Femur (tissue), 1 donor: Measurements from ENCODE around the gene RWDD4.
"Not testable (repeated sequence)": the region's sequence is repeated elsewhere in the genome, so short reads cannot be mapped to it uniquely, and the experiment has no call there.

ENCODE experiments used
- DNase-seq: peaks from one replicate; pipeline ENCODE4 v3.0.0-alpha.2; 2017

The RWDD4 gene

DNA sequence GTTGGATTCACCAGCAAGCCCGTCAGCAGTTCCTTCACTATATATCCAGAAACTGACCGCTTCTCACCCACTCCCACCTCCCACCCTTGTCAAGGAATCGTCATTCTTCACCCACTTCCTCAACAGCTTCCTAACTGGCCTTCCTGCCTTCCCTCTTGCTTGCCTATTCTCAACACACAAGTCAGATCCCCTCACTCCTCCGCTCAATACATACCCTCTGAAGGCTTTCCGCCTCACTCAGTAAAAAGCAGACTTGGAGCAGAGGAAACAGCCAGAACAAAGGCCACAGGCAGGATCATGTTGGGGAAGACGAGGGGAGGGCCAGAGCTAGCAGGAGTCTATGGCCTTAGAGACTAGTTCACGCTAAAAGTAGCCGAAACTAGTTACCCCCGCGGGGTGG is 23.7 kb downstream of the RWDD4 start:
- no peak for DNase-seq

DNA sequence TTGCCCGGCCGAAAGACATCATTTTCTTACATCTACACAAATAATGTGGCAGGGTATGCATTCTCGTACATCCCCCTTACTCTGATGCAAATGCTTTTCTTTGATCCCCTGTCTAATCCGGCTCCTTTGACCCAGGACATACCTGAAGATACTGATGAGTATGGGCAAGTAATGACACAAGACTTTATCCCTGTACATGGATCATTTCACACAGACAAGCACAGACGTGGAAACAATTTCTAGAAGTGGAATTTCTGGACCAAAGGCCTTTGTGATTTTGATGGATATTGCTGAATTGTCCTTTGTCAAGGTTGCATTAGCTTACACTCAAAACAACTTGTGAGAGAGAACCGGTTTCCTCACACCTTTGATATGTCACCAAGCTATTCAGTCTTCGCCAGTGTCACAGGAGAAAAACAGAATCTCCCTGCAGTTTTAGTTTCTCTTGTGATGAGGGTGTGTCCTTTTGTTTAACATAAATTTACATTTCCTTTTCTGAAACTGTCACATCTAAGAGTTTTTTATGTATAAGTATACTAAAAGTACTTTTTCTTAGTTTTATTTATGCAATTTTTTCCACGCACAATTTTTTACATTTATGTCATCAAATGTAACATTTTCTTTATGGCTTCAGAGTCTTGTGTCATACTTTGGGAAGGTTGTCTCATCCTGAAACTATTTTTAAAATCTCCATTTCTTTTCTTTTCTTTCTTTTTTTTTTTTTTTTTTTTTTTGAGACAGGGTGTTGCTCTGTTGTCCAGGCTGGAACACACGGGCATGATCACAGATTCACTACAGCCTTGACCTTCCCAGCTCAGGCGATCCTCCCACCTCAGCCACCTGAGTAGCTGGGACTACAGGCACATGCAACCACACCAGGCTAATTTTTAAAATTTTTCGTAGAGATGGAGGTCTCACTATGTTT is 25.2 kb downstream of the RWDD4 start:
- DNase-seq, result no peak

DNA sequence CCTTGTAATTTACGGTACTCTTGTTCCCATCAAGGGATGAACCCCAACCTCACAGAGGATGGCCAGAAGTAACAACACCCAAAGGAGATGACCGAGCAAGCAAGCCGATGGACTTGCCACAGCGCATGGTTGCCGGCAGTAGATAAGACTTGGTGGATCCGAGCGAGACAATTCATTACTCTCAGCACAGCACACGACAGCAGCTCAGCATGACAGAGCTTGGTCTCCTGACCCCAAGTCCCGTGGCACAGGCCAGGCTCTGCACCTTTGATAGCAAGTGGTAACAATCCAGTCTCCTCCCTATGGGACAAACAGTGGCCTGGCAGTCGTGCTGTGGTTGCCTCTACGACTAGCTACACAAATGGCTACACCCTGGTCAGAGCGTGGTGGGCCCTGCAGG is 26.3 kb downstream of the RWDD4 start:
- DNase-seq, result no peak

DNA sequence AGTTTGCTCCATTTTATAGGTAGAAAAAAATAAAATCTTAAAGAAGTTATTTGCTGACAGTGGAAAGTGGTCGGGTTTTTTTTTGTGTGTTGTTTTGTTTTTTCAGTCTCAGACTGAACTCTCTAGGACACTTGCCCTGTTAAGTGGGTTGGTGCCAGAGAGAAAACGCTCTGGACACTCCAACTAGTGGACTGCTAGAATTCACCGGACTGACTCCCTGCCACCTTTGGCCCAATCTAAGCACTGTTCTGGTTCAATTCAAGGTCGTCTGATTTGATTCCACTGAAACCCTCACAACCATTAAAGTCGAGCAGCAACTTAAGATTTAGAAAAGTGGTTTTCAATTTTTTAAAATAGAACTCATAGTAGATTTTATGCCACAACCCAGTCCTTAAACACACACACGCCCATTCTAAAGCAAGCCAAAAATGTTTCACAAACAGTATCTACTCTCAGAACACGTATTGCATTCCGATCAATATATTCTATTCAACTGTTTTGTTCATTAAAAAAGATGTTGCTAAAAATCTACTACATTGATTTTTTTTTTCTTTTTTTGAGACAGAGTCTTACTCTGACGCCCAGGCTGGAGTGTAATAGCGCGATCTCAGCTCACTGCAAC is 27.3 kb downstream of the RWDD4 start:
- DNase-seq, result no peak

DNA sequence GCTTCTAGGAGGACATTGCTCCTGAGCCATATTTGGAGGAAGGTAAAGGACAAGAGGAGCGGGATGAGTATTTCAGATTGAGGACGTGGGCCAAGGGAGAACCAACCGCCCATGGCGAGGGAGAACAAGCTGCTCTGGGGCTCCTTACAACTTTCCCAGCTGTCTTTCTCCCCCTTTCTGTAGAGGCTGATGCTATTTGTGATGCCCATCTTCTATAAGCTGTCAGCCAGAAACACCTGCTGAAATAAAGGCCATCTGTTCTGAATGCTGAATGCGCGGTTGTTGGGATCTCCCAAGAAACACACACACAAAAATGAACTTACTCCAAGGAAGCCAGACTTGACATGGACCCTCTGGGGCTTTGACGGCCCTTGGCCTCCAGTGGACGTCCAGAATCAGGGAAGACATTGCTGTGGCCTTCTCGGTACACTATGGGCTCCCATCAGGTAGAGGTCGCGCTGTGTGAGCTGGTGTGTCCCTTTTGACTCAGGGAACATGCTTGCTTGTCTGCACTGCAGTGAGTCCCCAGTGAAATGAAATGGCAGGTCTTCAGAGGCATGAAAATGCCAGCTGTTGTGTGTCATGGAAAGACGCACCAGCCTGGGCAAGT is 30.9 kb downstream of the RWDD4 start:
- DNase-seq, result no peak

DNA sequence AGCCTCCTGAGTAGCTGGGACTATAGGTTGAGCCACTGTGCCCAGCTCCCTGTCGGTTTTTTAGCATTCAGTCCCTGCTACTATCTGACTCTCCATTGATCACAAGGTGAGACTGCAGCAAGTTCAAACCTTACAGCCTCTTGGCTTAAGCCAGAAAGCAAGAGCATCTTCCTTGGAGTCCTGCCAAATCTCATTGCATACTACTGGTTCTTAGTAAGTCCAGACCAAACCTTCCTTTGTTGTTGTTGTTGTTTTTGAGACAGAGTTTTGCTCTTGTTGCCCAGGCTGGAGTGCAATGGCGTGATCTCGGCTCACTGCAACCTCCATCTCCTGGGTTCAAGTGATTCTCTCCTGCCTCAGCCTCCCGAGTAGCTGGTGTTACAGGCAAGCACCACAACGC is 31.7 kb downstream of the RWDD4 start:
- DNase-seq, result not testable (repeated sequence)

DNA sequence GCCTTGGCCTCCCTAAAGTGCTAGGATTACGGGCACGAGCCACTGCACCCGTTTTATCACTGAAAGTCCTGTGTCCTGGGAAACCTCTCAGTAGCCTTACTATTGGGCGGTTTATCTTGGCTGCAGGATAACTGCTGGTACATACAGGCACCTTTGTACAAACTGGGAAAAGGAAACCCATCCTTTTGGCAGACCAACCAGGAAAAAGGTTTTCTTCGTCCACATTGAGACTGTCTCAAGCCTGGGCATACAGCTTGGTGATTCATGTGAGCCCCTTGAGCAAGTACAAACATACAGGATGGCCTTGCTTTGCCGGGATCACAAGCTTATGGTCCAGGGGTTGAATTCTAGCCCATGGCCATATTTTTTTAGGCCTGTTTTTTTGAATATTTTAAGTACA is 32.8 kb downstream of the RWDD4 start:
- no peak for DNase-seq

DNA sequence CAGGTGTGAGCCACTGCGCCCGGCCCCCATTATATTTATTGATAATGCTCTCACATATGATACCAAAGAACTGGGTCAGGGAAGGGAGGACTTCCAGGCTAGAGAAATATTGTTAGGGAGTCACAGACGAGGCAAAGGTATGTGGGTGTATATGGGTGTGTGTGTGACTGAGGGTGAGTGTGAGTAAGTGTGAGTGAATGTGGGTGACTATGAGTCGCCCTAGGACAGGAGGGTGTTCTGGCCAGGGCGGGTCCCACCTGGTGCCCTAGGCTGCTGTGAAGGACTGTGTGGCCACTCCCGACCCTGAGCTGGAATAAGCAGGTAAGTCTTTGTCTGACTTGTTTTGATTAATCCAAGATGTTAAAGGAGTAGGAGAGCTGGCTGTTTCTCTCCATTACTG is 34.4 kb downstream of the RWDD4 start:
- no peak for DNase-seq

DNA sequence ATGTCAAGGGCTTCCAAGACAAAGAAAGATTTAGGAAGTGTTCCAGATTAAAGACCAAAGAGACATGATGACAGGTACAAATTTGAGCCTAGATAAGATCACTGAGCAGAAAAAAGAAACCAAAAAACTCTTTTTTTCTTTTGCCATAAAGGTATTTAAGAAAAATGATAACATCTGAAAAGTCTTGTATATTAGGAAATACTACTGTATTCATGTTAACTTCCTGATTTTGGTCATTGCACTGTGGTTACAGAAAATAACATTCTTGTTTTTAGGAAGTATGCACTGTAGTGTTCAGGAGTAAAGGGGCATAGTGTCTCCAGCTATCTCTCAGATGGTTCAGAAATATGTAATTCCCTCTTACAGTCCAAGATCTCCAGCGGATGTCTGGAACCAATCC is 37.1 kb downstream of the RWDD4 start:
- no peak for DNase-seq

DNA sequence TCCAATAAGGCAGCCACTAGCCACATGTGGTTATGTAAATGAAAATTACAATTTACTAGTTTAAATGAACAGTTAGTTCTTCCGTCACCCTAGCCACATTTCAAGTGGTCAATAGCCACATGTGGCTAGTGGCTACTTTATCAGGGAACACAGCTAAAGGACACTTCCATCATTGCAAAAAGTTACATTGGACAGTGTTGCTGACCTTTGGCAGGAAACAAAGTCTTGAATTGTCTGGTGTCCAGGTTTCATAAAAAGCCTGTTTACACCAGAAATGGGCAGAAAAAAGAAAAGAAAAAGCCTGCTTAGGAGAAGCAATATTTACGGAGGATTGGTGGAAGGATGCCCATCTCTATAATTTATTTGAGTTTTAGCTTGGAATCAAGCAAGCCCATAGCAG is 38.6 kb downstream of the RWDD4 start:
- no peak for DNase-seq

DNA sequence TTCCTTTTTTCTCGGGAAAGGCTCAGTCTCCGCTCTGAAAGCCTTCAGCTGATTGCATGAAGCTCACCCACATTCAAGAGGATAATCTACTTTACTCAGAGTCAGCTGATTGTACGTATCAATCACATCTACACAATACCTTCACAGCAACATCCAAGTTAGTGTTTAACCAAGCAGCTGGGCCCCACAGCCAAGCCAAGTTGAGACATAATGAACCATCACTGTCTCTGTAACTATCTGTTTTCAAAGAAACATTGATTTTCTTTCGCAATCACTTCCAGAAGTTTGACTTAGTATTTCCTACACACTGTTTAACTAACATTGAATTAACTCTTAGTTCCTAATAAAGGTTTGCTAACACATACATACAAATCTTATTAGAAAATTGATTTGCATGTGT is 40.3 kb downstream of the RWDD4 start:
- DNase-seq, result no peak

DNA sequence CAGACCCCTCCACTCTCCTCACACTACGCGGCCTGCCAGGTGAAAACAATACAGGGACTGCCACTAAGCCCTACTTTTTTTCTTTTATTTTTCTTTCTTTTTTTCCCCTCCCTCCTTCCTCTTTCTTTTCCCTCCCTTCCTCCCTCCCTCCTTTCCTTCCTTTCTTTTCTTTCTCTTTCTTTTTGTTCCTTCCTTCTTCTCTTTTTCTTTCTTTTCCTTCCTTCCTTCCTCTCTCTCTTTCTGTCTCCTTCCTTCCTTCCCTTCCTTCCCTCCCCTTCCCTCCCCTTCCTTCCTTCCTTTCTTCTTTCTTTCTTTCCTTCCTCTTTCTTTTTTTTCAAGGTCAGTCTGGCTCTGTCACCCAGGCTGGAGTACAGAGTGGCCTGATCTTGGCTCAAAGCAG is 41.9 kb downstream of the RWDD4 start:
- no peak for DNase-seq

DNA sequence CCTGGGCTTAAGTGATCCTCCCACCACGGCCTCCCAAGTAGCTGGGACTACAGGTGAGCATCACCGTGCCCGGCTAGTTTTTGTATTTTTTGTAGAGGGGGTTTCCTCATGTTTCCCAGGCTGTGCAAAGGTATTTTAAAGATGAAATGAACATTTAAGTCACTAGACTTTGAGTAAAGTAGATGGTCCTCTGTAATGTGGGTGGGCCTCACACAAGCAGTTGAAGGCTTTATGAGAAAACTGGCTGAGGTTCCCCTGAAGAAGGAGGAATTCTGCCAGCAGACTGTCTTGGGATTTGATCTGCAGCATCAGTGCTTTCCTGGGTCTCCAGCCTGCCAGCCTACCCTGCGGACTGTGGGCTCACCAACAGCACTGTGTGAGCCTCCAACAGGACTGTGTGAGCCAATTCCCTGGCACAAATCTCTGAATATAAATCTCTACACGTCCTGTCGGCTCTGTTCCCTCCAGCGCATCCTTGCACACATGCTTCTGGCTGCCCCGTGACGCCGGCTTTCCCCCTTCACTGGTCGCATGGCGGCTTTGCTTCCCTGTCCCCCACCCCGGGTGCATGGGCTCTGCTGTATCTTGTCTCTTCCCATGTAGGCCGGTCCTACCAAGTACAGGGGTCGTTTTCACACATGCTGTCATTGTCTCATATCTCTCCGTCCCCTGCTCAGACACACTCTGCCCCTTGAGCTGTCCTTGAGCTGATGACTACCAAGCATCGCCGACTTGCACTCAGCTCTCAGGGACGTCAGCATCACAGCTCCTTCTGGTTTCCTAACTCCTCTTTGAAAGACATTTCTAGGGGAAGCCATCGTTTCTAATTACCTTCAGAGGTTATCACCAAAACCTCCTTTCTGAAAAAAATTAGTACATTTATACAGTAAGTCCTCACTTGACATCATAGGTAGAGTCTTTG is 46.4 kb downstream of the RWDD4 start:
- DNase-seq, result no peak

DNA sequence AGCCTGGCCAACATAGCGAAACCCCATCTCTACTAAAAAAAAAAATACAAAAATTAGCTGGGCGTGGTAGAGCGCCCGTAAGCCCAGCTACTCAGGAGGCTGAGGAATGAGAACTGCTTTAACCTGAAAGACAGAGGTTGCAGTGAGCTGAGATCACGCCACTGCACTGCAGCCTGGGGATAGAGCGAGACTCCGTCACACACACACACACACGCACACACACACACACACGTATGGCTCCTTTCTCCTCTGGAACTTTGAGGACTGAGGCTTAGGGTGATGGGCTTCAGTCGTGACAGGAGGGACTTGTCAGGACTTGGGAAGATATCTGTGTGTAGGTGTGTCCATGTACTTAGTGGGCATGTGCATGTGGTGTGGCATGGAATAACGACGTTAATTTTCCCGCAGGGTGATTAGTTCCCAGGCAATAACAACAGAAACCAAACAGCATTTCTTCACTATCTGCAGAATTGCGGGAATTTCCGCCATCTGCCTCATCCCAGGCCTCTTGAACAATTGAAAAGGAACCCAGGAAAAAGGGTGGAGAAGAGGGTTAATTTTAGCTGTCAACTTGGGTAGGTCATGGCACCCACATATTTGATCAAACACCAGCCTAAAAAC is 47.7 kb downstream of the RWDD4 start:
- no peak for DNase-seq

DNA sequence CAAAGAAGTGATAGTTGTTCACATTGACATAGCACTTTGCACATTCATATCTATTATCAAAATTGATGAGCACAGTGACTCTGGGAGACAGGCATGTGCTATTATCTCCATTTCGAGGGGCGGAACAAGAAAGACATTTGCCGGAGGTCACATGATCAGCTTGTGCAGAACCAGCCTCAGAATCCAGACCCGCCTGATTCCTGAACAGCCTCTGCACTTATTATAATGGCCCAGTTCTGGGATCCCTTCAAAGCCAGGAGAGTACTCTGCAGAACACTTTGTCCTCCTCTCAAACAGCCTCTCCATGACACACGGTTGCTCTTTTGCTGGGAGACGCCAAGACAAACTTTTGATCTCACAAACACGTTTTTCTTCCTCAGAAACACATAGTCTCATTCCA is 48.4 kb downstream of the RWDD4 start:
- DNase-seq, result no peak

DNA sequence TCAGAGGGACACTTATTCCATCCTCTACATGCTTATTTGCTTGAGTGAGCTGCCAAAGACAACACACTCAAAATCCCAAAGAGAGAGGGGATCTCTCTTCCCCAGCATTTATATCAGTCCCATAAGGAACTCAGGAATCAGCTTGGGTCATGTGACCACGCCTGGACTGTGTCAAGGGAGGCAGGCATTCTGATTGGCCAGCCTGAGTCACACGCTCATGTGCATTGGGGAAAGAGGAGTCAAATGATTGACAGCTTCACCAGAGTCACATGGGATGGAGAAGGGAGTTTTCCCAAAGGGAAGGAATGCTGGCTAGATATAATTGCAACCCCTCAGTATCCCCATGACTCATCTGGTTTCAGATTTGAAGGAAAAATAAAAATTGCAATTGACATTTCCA is 49.0 kb downstream of the RWDD4 start:
- DNase-seq, result no peak

DNA sequence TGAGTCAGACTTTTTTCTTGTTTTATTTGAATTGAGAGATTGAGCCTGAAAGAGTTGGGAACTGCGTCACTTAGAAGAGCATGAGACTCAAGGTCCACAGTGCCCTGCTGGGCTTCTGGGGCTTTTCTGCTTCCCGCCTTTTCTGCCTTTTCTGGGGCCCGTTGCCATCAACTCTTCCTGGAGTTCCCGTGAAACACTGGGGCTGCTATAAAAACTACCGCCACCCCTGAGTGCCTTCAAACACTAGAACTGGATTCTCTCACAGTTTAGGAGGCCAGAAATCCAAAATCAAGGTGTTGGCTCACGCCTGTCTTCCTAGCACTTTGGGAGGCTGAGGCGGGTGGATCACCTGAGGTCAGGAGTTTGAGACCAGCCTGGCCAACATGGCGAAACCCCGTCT is 49.8 kb downstream of the RWDD4 start:
- no peak for DNase-seq

DNA sequence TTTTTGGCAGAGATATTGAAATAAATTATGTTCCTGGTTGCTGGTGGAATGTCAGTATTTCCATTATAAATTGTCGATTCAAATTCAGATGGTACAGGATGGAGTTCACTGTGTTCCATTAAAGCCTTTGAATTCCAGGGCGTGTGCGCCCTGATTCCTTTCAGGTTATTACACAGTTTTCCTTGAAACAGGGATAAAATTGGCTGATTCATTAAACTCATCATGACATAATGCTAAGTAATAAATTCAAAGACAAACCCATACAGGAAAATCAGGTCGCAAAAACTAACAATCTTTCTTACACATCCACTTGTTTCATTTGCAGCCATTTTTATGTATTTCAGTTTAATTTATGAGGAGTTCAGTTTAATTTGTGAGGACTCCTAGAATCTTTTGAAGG is 51.1 kb downstream of the RWDD4 start:
- DNase-seq, result no peak

DNA sequence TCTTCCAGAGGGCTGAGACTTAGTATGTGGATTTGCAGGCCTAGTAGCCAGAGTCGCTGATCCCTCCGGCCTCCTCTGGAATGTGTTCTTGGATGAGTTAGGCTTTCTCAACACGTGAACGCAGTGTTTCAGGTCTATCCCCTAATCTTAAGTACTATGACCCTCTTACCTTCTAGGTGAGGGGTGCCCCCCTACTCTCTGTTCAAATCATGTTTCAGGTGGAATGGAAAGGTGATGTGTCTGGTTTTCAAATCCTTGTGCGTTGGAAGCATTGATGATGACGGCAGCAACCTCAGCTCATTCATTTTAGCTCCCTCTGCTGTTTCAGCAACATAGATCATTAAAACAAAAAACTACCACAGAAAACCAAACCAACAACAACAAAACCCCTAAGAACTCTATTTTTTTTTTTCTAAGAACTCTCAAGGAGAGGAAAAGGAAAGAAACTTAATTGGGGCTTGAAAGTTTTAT is 56.4 kb downstream of the RWDD4 start:
- DNase-seq, result no peak

DNA sequence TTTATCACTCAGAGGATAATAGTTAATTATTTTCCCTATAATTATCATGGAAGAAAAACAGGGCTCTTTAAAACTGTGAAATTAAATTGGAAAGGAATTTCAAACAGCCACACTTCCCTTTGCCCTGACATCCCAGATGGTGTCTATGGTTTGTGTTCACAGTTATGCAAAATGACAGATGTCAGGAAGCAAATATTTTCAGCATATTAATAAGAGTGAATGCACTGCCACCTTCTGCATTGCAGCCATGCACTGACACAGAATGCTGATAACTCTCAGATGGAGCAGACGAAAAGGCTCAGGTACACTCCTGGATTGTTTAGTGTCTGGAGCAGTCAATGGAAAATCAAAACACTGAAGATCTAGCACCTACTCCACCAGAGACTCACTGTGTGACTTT is 57.6 kb downstream of the RWDD4 start:
- no peak for DNase-seq

DNA sequence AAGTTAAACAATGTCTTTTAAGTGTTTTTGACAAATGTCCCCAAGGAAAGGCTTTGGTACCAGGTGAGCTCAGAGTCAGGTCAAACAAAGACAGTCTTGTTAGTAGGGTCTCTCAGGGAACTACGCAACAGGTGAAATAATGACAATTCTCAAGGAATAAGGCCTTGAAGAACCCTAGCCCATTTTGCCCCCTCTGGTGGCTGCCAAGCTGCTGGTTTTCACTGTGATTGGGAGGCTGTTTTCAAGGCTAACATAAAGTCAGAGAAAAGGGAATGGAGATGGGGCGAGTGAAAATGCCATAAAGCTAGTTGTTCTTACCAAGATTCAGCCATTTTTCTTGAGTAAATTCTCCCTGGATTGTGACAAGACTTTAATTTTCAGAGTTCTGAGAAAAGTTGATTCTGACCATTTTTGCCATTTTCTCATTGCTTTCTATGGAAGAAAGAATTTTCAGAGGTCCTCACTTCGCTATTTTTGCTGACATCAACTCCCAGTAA is 58.7 kb downstream of the RWDD4 start:
- DNase-seq, result no peak

DNA sequence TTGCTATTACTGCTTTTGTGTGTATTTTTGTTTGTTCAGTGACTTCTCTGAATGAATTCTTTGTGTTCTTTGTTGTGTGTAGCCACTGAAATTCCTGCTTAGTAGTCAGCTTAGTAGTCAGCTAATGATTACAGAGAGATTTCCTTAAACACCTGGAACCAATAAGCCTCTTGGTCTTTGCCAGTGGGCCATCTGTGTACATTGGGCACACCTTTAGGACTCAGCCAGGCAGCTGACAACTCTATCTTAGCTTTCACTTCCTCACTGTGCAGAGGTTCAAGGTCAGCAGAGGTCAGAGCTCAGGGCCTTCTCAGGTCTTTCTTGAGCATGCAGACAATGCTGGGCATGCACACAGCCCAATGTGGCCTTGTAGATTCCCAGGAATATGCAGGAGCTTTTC is 59.3 kb downstream of the RWDD4 start:
- no peak for DNase-seq
